ENCODE results near the gene WBP4. TPM values are rescaled to one million over a fixed set of nuclear protein-coding genes. Genes with fewer than 3 reads are reported as not detected.
"Not testable (repeated sequence)": the region's sequence is repeated elsewhere in the genome, so short reads cannot be mapped to it uniquely, and the experiment has no call there.

WBP4 gene
- 12.2 TPM for total RNA-seq

- peak; percentile 95 for DNase-seq
These were observed at the start of gene WBP4 for GRCh38 chr13:41061075-41061913. Gene WBP4, plus strand, starts transcription at chr13:41061509. Its CDS starts 165 bp downstream, at chr13:41061674.

GRCh38 chr13:41012536-41012935 lies 48.8 kb upstream of the WBP4 start:
- no peak for DNase-seq

- no peak for DNase-seq
These were observed 47.5 kb upstream of the WBP4 start for GRCh38 chr13:41013835-41014234.

- no peak for DNase-seq
These were observed 45.4 kb upstream of the WBP4 start for GRCh38 chr13:41015920-41016319.

GRCh38 chr13:41017159-41017558 lies 44.1 kb upstream of the WBP4 start:
- DNase-seq: no peak

- no peak for DNase-seq
These were observed 43.3 kb upstream of the WBP4 start for GRCh38 chr13:41017817-41018601.

GRCh38 chr13:41018602-41018948 lies 42.7 kb upstream of the WBP4 start:
- no peak for DNase-seq

GRCh38 chr13:41019011-41019487 lies 42.3 kb upstream of the WBP4 start, which contains the start of gene ELF1:
Gene ELF1, minus strand, starts transcription at chr13:41019316. Its CDS starts 37,262 bp downstream, at chr13:40982054.
- no peak for DNase-seq

GRCh38 chr13:41019578-41020347 lies 41.5 kb upstream of the WBP4 start:
- no peak for DNase-seq

GRCh38 chr13:41025518-41025917 lies 35.8 kb upstream of the WBP4 start:
- no peak for DNase-seq

GRCh38 chr13:41026788-41027187 lies 34.5 kb upstream of the WBP4 start:
- no peak for DNase-seq

GRCh38 chr13:41028051-41028450 lies 33.3 kb upstream of the WBP4 start:
- no peak for DNase-seq

GRCh38 chr13:41029629-41030028 lies 31.7 kb upstream of the WBP4 start:
- no peak for DNase-seq

- no peak for DNase-seq
These were observed 28.5 kb upstream of the WBP4 start for GRCh38 chr13:41032691-41033376.

- no peak for DNase-seq
These were observed 26.9 kb upstream of the WBP4 start for GRCh38 chr13:41034382-41034781.

GRCh38 chr13:41034881-41035280 lies 26.4 kb upstream of the WBP4 start:
- DNase-seq: no peak

- DNase-seq: not testable (repeated sequence)
These were observed 24.8 kb upstream of the WBP4 start for GRCh38 chr13:41036557-41036956.

- DNase-seq: no peak
These were observed 21.6 kb upstream of the WBP4 start for GRCh38 chr13:41039746-41040145.

- DNase-seq: no peak
These were observed 20.6 kb upstream of the WBP4 start for GRCh38 chr13:41040584-41041334.

- not testable (repeated sequence) for DNase-seq
These were observed 18.9 kb upstream of the WBP4 start for GRCh38 chr13:41042419-41042818.

- no peak for DNase-seq
These were observed 12.7 kb upstream of the WBP4 start for GRCh38 chr13:41048640-41049039.

Measured in occipital lobe (tissue), 2 donors.